GM23248 (cell line): ENCODE measurements around the gene RASSF3. TPM values are rescaled to one million over a fixed set of nuclear protein-coding genes. Genes with fewer than 3 reads are reported as not detected.
"Not testable (repeated sequence)": the region's sequence is repeated elsewhere in the genome, so short reads cannot be mapped to it uniquely, and the experiment has no call there.

ENCODE experiments used
- DNase-seq: peaks from one replicate; pipeline ENCODE4 v3.0.0-alpha.2; 2015
- H2AFZ ChIP-seq: fragments of 200-600 bp; sonication (generic); 2 replicates; pipeline ENCODE4 v1.6.1; 2016; ENCODE audit warnings: antibody characterized with exemption
- H3F3A ChIP-seq: fragments of 200-600 bp; sonication (generic); 2 replicates; pipeline ENCODE4 v1.6.1; 2016; ENCODE audit warnings: mild to moderate bottlenecking, antibody characterized with exemption, mixed run types; ENCODE audit not compliant: insufficient read depth
- H3K27ac ChIP-seq: fragments of 200-600 bp; sonication (generic); 2 replicates; pipeline ENCODE4 v1.5.1; 2016; ENCODE audit warnings: mild to moderate bottlenecking
- H3K27me3 ChIP-seq: fragments of 200-600 bp; sonication (generic); replicated peaks from 2 replicates; pipeline ENCODE4 v1.6.1; 2016; ENCODE audit warnings: mild to moderate bottlenecking; ENCODE audit not compliant: insufficient read depth
- H3K36me3 ChIP-seq: fragments of 200-600 bp; sonication (generic); 2 replicates; pipeline ENCODE4 v1.6.1; 2016; ENCODE audit warnings: low read depth, mild to moderate bottlenecking
- H3K4me1 ChIP-seq: fragments of 200-600 bp; sonication (generic); 2 replicates; pipeline ENCODE4 v1.6.1; 2016; ENCODE audit warnings: mild to moderate bottlenecking; ENCODE audit not compliant: insufficient read depth
- H3K4me2 ChIP-seq: fragments of 200-600 bp; sonication (generic); one replicate; pipeline ENCODE4 v1.6.1; 2016; ENCODE audit warnings: mild to moderate bottlenecking; ENCODE audit not compliant: unreplicated experiment
- H3K4me3 ChIP-seq: fragments of 200-600 bp; sonication (generic); 2 replicates; pipeline ENCODE4 v1.5.1; 2016; ENCODE audit warnings: mild to moderate bottlenecking
- H3K79me2 ChIP-seq: fragments of 200-600 bp; sonication (generic); 2 replicates; pipeline ENCODE4 v1.6.1; 2016; ENCODE audit warnings: mild to moderate bottlenecking; ENCODE audit not compliant: insufficient read depth
- H3K9ac ChIP-seq: fragments of 200-600 bp; sonication (generic); 2 replicates; pipeline ENCODE4 v1.6.1; 2016; ENCODE audit warnings: mild to moderate bottlenecking
- H3K9me2 ChIP-seq: fragments of 200-600 bp; sonication (generic); 2 replicates; pipeline ENCODE4 v1.6.1; 2016; ENCODE audit warnings: mixed run types, mild to moderate bottlenecking, moderate library complexity; ENCODE audit not compliant: insufficient read depth
- H3K9me3 ChIP-seq: fragments of 200-600 bp; sonication (generic); one replicate; pipeline ENCODE4 v1.6.1; 2017; ENCODE audit warnings: low read depth
- H4K20me1 ChIP-seq: fragments of 200-600 bp; sonication (generic); 2 replicates; pipeline ENCODE4 v1.6.0; 2016; ENCODE audit not compliant: insufficient read depth
- EZH2 ChIP-seq: fragments of 200-600 bp; sonication (generic); IDR thresholded peaks from 2 replicates; pipeline ENCODE4 v1.6.1; 2018; ENCODE audit warnings: antibody characterized with exemption, mild to moderate bottlenecking; ENCODE audit not compliant: insufficient read depth, poor library complexity, severe bottlenecking
- EZH2phosphoT487 ChIP-seq: fragments of 200-600 bp; sonication (generic); IDR thresholded peaks from 2 replicates; pipeline ENCODE4 v1.6.1; 2018; ENCODE audit warnings: antibody characterized with exemption, moderate library complexity, mild to moderate bottlenecking, low read depth; ENCODE audit not compliant: insufficient read depth
- WGBS, 2 experiments: methylation state at CpG; one replicate each; pipeline ENCODE4 v1.1.6; 2015 to 2017; ENCODE audit warnings: low lambda C conversion rate in 2 of 2, low coverage in 1 of 2; ENCODE audit errors: missing lambda C conversion rate in 2 of 2; 5-methylcytosine and 5-hydroxymethylcytosine counted together
- in situ Hi-C: fragments of 300-500 bp; cut with MboI; formaldehyde crosslinking; loops from 2 replicates; pipeline ENCODE4 v1.15.0; 2020
- polyA plus RNA-seq: library from polyadenylated mRNA; unstranded; fragments of >200 nt; fragmentation: Nextera tagmentation; extraction: Ambion mirVana; gene quantifications from 2 replicates; pipeline ENCODE4 v1.2.1, GENCODE V29; 2016
- total RNA-seq: library from RNA; depleted of rRNA; stranded (reverse); fragments of >200 nt; shearing (Covaris generic); gene quantifications from 2 replicates; pipeline ENCODE4 v1.2.3, GENCODE V29; 2014

RASSF3 gene
- total and polyA plus RNA-seq, 2 experiments from 2014 or later = 1.9 to 4.9 TPM

- Histone ChIP-seq H3K9ac (peak overlapping the region; percentile 67), H3F3A (peaks cover 34% of the 10 kb centered on the region), H3K9me2 (no peaks in the 10 kb centered on the region), H3K9me3 (no peaks in the 10 kb centered on the region), H2AFZ (peak overlapping the region; percentile 76), H3K27ac (peak overlapping the region; percentile 84), H3K4me1 (peaks cover 33% of the 10 kb centered on the region), H3K4me3 (peak overlapping the region; percentile 64), H3K4me2 (peak overlapping the region; percentile 85), H3K79me2 (peaks cover 54% of the 10 kb centered on the region), H3K36me3 (no peaks in the 10 kb centered on the region), H4K20me1 (no peaks in the 10 kb centered on the region), H3K27me3 (no peaks in the 10 kb centered on the region)
- DNase-seq = peak; percentile 86
- 35 to 39% methylated on average over 15 of the region's 15 CpGs for WGBS, 2 experiments
- in situ Hi-C loops = no loop called here
- no peak for TF ChIP-seq EZH2
- TF ChIP-seq EZH2phosphoT487 = no peak
Observed at GRCh38 chr12:64625243-64626077, 15.2 kb downstream of the RASSF3 start.

GRCh38 chr12:64626588-64626987, 16.3 kb downstream of the RASSF3 start:
- in situ Hi-C loops, DNase-seq, H3K9me3 ChIP-seq, H3K27me3 ChIP-seq, H4K20me1 ChIP-seq, H3K4me2 ChIP-seq, H3K9ac ChIP-seq, H3K36me3 ChIP-seq, H3K4me3 ChIP-seq, H3K9me2 ChIP-seq, H2AFZ ChIP-seq: not testable (repeated sequence)
- H3K4me1 ChIP-seq = peaks cover 33% of the 10 kb centered on the region
- 93 to 100% methylated on average over 1 of the region's 1 CpG for WGBS, 2 experiments
- H3F3A ChIP-seq = peaks cover 34% of the 10 kb centered on the region
- peak overlapping the region; percentile 84; the same call in 1 of the 2 replicates for H3K27ac ChIP-seq
- H3K79me2 ChIP-seq = peaks cover 48% of the 10 kb centered on the region

GRCh38 chr12:64627771-64628170, 17.5 kb downstream of the RASSF3 start:
- Histone ChIP-seq H3F3A (peaks cover 34% of the 10 kb centered on the region), H3K4me3 (no peak overlapping the region), H3K4me1 (peaks cover 33% of the 10 kb centered on the region), H3K9ac (no peak overlapping the region), H2AFZ (no peak overlapping the region), H3K9me3 (no peaks in the 10 kb centered on the region), H3K79me2 (peaks cover 40% of the 10 kb centered on the region), H3K27me3 (no peaks in the 10 kb centered on the region), H3K9me2 (no peaks in the 10 kb centered on the region), H4K20me1 (no peaks in the 10 kb centered on the region), H3K36me3 (no peaks in the 10 kb centered on the region), H3K27ac (0 out of 2 replicates have a peak overlapping the region, but pooled peaks have one; percentile 3), H3K4me2 (peak overlapping the region; percentile 33)
- DNase-seq = peak; percentile 84
- in situ Hi-C loops = no loop called here
- no peak for TF ChIP-seq EZH2phosphoT487
- TF ChIP-seq EZH2 = no peak

GRCh38 chr12:64631197-64631596, 20.9 kb downstream of the RASSF3 start:
- Histone ChIP-seq H3K27me3 (no peaks in the 10 kb centered on the region), H3K4me1 (peaks cover 22% of the 10 kb centered on the region), H3K9me3 (no peaks in the 10 kb centered on the region), H3K4me2 (no peak overlapping the region), H3K9ac (no peak overlapping the region), H3K27ac (no peak overlapping the region), H2AFZ (no peak overlapping the region), H3K4me3 (no peak overlapping the region), H3K9me2 (no peaks in the 10 kb centered on the region), H3F3A (peaks cover 22% of the 10 kb centered on the region), H3K79me2 (peaks cover 27% of the 10 kb centered on the region), H4K20me1 (no peaks in the 10 kb centered on the region), H3K36me3 (no peaks in the 10 kb centered on the region)
- DNase-seq = no peak
- in situ Hi-C loops = no loop called here
- TF ChIP-seq EZH2phosphoT487 (no peak), EZH2 (no peak)
- whole genome bisulfite sequencing, 2 experiments = 94 to 97% methylated on average over 5 of the region's 5 CpGs
